OCI-LY1 (cell line): ENCODE measurements around the gene CDH23.

Experiments
- CTCF ChIP-seq: fragments of 200-600 bp; sonication (generic), shearing (Covaris generic); IDR thresholded peaks from 2 replicates; pipeline ENCODE4 v1.5.1; 2017; ENCODE audit warnings: mild to moderate bottlenecking, antibody characterized with exemption, low read length, moderate library complexity, mixed read lengths
- EZH2 ChIP-seq: fragments of 200-600 bp; sonication (generic), shearing (Covaris generic); IDR thresholded peaks from 2 replicates; pipeline ENCODE4 v1.8.0; 2017; ENCODE audit warnings: borderline replicate concordance, mixed run types, mild to moderate bottlenecking, antibody characterized with exemption, low read length, moderate library complexity, mixed read lengths

GRCh38 chr10:71406878-71407277 is 10.2 kb downstream of the CDH23 start:
- TF ChIP-seq CTCF (no peak), EZH2 (no peak)
